Endodermal cell (in vitro differentiated cells): Measurements from ENCODE around the gene TRA2B. TPM values are rescaled to one million over a fixed set of nuclear protein-coding genes. Genes with fewer than 3 reads are reported as not detected.

ENCODE experiments used
- DNase-seq: peaks from one replicate; pipeline ENCODE4 v3.0.0-alpha.2; 2017
- H3K27ac ChIP-seq: 2 replicates; pipeline ENCODE4 v1.5.1; 2013; ENCODE audit warnings: mild to moderate bottlenecking, low read depth, low read length, moderate library complexity
- H3K27me3 ChIP-seq: 2 replicates; pipeline ENCODE4 v1.6.1; 2013; ENCODE audit warnings: mild to moderate bottlenecking, low read length, moderate library complexity; ENCODE audit not compliant: insufficient read depth, control insufficient read depth, poor library complexity, severe bottlenecking
- H3K36me3 ChIP-seq: 2 replicates; pipeline ENCODE4 v1.7.0; 2013; ENCODE audit warnings: mild to moderate bottlenecking, low read length, moderate library complexity; ENCODE audit not compliant: control insufficient read depth, insufficient read depth
- H3K4me1 ChIP-seq: one replicate; pipeline ENCODE4 v1.7.0; 2013; ENCODE audit warnings: low read length; ENCODE audit not compliant: control insufficient read depth, insufficient read depth
- H3K4me3 ChIP-seq: 2 replicates; pipeline ENCODE4 v1.5.1; 2013; ENCODE audit warnings: mild to moderate bottlenecking, low read length, moderate library complexity
- H3K9ac ChIP-seq: 2 replicates; pipeline ENCODE4 v1.6.1; 2013; ENCODE audit warnings: mild to moderate bottlenecking, low read length, moderate library complexity; ENCODE audit not compliant: poor library complexity, severe bottlenecking; ENCODE audit errors: extremely low read depth
- H3K9me3 ChIP-seq: 2 replicates; pipeline ENCODE4 v1.6.1; 2013; ENCODE audit warnings: mild to moderate bottlenecking, low read length, moderate library complexity; ENCODE audit not compliant: control insufficient read depth
- H3K27ac Mint-ChIP-seq: 2 replicates; pipeline ENCODE4 v1.8.0; 2020; ENCODE audit warnings: mixed read lengths
- H3K27me3 Mint-ChIP-seq: 2 replicates; pipeline ENCODE4 v1.8.0; 2021; ENCODE audit warnings: mild to moderate bottlenecking, mixed read lengths; ENCODE audit not compliant: insufficient read depth
- H3K36me3 Mint-ChIP-seq: 2 replicates; pipeline ENCODE4 v1.8.0; 2020; ENCODE audit warnings: low read depth, mixed read lengths
- H3K4me1 Mint-ChIP-seq: 2 replicates; pipeline ENCODE4 v1.8.0; 2020; ENCODE audit warnings: mixed read lengths
- H3K4me3 Mint-ChIP-seq: 2 replicates; pipeline ENCODE4 v1.8.0; 2020; ENCODE audit warnings: mild to moderate bottlenecking, moderate library complexity, mixed read lengths
- H3K9me3 Mint-ChIP-seq: 2 replicates; pipeline ENCODE4 v1.8.0; 2020; ENCODE audit warnings: mild to moderate bottlenecking, mixed read lengths
- CTCF ChIP-seq: fragments of 200-600 bp; sonication (generic); conservative IDR thresholded peaks from 2 replicates; pipeline ENCODE4 v1.5.0; 2021; ENCODE audit warnings: antibody characterized with exemption, mild to moderate bottlenecking
- WGBS, 2 experiments: methylation state at CpG; one replicate each; pipeline versions ENCODE4 v1.1.5 to v1.1.7; 2013; ENCODE audit warnings: missing lambda C conversion rate in 2 of 2, mixed read lengths in 1 of 2; ENCODE audit not compliant: insufficient coverage in 1 of 2, insufficient read length in 1 of 2; 5-methylcytosine and 5-hydroxymethylcytosine counted together
- total RNA-seq, 2 donors: library from RNA; stranded (reverse); fragmentation: NEBNext Ultra II Directional in 1 of 2; extraction: Animal tissue kit (Norgen Biotek cat#: 25700) in 1 of 2; gene quantifications; 2 replicates in 1 of 2; 3 replicates in 1 of 2; pipeline ENCODE4 v1.2.1, GENCODE V29; 2021

TRA2B gene
- total RNA-seq, 2 donors from 2014 or later = 222 to 230 TPM

GRCh38 chr3:185934174-185934557 is 3.6 kb downstream of the TRA2B start:
- Histone ChIP-seq H3K27ac (no peak overlapping the region), H3K27me3 (no peaks in the 10 kb centered on the region), H3K4me1 (peaks cover 10% of the 10 kb centered on the region), H3K9me3 (no peaks in the 10 kb centered on the region), H3K4me3 (peak overlapping the region; percentile 92), H3K36me3 (peaks cover 59% of the 10 kb centered on the region), H3K9ac (peak overlapping the region; percentile 99)
- peak overlapping the region; percentile 100 for H3K27ac Mint-ChIP-seq
- H3K27me3 Mint-ChIP-seq = peaks cover 3% of the 10 kb centered on the region
- no peak for TF ChIP-seq CTCF
- H3K4me3 Mint-ChIP-seq = peak overlapping the region; percentile 100
- peak; percentile 13 for DNase-seq
- H3K9me3 Mint-ChIP-seq = peaks cover 9% of the 10 kb centered on the region
- H3K36me3 Mint-ChIP-seq = peaks cover 47% of the 10 kb centered on the region
- 0 to 5% methylated on average over 2 to 5 of the region's 6 CpGs for WGBS, 2 experiments
- H3K4me1 Mint-ChIP-seq = peaks cover 53% of the 10 kb centered on the region

- Mint-ChIP-seq H3K4me1 (peaks cover 59% of the 10 kb centered on the region), H3K9me3 (peaks cover 7% of the 10 kb centered on the region), H3K27ac (peak overlapping the region; percentile 100), H3K27me3 (peaks cover 3% of the 10 kb centered on the region), H3K36me3 (peaks cover 50% of the 10 kb centered on the region), H3K4me3 (peak overlapping the region; percentile 100)
- peaks cover 64% of the 10 kb centered on the region for H3K36me3 ChIP-seq
- no peak for TF ChIP-seq CTCF
- no peak for DNase-seq
- peak overlapping the region; percentile 92 for H3K4me3 ChIP-seq
- no peaks in the 10 kb centered on the region for H3K27me3 ChIP-seq
- peaks cover 10% of the 10 kb centered on the region for H3K4me1 ChIP-seq
- peak overlapping the region; percentile 99 for H3K9ac ChIP-seq
- no peaks in the 10 kb centered on the region for H3K9me3 ChIP-seq
- no peak overlapping the region for H3K27ac ChIP-seq
Measured at GRCh38 chr3:185933374-185934173, 4.2 kb downstream of the TRA2B start.

- Histone ChIP-seq H3K27me3 (no peaks in the 10 kb centered on the region), H3K4me3 (peak overlapping the region; percentile 92), H3K9me3 (no peaks in the 10 kb centered on the region), H3K36me3 (peaks cover 79% of the 10 kb centered on the region), H3K27ac (no peak overlapping the region), H3K9ac (peak overlapping the region; percentile 99), H3K4me1 (peaks cover 10% of the 10 kb centered on the region)
- peak overlapping the region; percentile 75 for H3K27ac Mint-ChIP-seq
- peak overlapping the region; percentile 100 for H3K4me3 Mint-ChIP-seq
- TF ChIP-seq CTCF = no peak
- peak; percentile 19 for DNase-seq
- H3K4me1 Mint-ChIP-seq = peaks cover 75% of the 10 kb centered on the region
- WGBS, 2 experiments = 53 to 61% methylated on average over 5 to 8 of the region's 8 CpGs
- H3K9me3 Mint-ChIP-seq = no peaks in the 10 kb centered on the region
- H3K27me3 Mint-ChIP-seq = no peaks in the 10 kb centered on the region
- H3K36me3 Mint-ChIP-seq = peaks cover 49% of the 10 kb centered on the region
Measured at GRCh38 chr3:185931777-185932612, 5.8 kb downstream of the TRA2B start.
